Measurements from ENCODE around the gene MAPKAP1.
"Not testable (repeated sequence)": the region's sequence is repeated elsewhere in the genome, so short reads cannot be mapped to it uniquely, and the experiment has no call there.

The MAPKAP1 gene

DNA sequence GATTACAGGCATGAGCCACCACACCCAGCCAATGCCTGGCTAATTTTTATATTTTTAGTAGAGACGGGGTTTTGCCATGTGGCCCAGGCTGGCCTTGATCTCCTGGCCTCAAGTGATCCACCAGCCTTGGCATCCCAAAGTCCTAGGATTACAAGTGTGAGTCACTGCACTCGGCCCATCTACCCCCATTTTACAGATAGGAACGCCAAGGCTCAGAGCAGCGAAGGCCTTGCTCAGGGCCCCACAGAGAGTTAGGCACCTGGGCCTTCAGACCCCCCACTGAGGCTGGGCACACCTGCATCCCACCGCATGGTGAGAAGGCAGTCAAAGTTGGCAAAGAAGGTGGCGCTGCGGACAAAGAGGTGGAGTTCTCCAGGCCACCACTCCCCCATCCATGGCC lies 302.3 kb downstream of the MAPKAP1 start:
- no peak for DNase-seq

DNA sequence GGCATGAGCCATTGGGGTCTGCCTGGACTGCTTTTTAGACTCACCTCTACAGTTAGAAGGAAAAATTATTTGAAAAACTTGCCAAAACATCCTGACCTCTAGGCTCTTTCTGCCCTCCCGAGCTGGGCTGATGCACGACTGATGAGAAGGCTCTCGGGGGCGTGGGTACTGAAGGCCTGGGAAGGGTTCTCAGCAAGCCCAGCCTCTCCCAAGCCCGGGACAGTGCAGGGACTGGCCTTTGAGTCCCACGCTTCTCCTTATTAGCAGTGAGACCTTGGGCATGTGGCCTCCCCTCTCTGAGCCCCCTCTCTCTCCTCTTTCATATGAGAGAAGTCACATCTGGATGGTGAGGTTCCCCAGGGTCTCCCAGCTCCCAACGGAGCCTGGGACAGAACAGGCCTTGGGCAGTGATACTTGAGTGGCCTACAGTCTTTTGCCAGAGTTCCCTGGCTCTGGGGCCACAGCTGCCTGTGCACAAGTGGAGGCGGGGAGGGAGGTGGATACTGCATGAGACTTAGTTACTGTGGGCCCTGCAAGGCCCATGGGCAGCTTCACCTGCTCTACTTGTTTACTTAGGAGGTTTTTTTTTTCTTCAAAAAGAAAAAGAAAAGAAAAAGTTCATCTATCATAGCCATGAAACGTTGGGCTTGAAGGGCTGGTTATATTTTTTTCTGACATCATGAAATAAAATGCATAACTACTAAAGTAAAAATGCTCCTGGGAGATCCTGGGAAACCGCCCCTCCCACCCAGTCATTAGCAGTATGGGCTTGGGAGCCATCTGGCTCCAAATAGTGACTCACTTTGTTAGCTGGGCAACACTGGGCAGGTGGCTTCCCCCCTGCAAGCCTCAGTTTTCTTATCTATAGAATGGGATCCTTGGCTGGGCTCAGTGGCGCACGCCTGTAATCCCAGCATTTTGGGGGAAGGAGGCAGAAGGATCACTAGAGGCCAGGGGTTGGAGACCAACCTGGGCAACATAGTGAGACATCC lies 306.0 kb downstream of the MAPKAP1 start:
- DNase-seq, result no peak

DNA sequence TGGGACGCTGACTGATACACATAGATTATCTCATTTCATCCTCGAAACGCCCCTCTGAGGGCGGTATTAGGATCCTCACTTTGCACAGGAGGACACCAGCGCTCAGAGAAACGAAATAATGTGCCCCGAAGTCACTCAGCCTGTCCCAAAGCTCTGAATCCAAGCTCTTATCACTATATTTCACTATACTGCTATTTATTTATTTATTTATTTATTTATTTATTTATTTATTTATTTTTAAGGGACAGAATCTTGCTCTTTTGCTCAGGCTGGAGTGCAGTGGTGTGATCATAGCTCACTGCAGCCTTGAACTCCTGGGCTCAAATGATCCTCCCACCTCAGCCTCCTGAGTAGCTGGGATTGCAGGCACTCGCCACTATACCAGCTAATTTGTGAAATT lies 306.8 kb downstream of the MAPKAP1 start:
- DNase-seq, result not testable (repeated sequence)

DNA sequence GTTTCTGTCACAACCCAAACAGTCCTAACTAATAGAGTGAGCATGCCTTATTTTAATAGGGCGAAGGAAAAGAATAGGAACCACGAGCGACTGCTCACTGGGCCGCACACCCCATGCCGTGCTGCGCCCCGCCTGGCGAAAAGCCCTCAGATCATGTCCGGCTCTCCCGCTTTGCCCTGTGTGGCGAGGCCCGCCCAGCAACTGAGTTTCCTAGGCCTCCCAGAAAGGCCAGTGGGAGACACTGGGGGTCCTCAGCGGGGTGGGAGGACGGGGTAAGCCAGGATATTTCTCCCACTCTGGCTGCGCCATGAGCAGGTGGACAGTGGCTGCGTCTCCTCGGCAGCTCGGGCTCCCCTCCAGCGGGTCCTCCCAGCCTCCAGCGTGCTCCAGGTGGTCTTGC lies 307.3 kb downstream of the MAPKAP1 start:
- no peak for DNase-seq

DNA sequence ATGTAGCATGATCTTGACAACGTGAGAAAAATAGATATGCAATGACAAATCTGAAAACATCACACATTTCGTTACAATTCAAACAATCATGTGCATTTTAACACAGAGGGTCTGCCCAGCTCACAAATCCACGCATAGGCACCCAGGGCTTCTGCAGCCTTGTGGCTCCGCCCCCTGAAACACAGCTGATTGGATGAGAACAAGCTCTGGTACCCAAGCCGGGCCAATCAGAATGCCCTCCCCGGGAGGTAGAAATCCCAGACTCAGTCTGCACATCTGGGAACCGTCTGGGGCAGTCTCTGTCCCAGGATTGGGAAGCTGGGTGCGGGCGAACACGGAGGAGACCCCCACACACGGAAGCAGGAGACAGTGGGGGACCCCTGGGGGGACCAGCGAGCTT lies 307.8 kb downstream of the MAPKAP1 start:
- DNase-seq, result no peak

DNA sequence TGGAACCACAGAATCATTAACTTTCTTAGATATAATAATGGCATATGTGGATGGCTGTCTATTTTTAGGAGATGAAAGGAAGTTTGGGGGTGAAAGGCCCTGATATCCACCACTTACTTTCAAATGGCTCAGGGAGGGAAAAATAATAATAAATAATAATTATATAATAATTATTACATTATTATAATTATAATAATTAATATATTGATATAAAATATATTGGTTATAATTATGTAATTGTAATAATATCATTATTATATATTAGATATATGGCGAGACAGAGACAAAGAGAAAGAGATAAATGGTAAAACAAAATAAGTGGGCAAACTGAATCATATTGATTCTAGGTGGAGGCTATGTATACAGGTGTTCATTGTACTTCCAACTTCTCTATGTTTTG lies 308.8 kb downstream of the MAPKAP1 start:
- DNase-seq, result no peak

DNA sequence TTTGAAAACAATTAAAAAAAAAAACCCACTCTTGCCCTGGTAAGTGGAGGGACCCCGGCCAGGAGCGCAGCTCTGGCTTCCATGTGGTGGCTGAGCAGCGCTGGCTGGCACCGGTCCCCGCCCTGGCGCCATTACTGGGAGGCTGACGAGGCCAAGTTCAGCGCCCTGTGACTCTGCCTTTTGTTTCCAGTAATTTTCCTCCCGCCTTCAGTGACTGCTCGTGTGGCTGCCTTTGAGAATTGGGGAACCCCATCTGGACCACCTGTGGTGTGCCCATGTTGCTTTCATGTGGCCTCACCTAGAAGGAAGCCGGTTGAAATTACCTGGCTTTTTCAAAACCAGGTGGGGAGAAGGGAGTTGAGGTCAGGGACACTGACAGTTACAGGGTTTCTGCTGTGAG lies 309.3 kb downstream of the MAPKAP1 start:
- peak; percentile 18 for DNase-seq

DNA sequence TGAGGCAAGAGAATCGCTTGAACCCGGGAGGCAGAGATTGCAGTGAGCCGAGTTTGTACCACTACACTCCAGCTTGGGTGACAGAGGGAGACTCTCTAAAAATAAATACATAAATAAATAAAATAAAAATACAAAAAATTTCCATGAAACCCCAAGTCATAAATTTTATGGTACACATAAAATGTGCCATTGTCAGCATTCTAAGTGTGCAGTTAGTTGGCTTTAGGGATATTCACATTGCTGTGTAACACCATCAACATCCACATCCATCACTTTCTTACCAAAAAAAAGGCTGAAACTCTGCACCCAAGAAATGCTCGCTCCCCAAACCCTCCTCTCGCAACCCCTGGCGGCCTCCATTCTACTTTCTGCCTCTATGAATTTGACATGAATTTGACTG lies 310.2 kb downstream of the MAPKAP1 start:
- no peak for DNase-seq

DNA sequence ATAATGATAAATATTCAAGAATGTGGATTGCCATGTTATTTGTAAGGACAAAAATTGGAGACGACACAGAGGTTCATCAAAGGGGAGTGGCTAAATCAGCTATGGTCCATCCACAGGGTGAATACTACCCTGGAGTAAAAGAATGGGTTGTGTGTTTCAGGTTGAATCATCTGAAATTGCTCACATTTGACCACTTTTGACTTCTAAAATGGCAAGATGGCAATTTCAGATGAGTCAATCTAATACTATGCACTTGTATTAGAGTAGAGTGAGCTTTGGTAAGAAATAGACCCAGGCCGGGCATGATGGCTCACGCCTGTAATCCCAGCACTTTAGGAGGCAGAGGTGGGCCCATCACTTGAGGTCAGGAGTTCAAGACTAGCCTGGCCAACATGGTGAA lies 313.6 kb downstream of the MAPKAP1 start:
- DNase-seq, result no peak

DNA sequence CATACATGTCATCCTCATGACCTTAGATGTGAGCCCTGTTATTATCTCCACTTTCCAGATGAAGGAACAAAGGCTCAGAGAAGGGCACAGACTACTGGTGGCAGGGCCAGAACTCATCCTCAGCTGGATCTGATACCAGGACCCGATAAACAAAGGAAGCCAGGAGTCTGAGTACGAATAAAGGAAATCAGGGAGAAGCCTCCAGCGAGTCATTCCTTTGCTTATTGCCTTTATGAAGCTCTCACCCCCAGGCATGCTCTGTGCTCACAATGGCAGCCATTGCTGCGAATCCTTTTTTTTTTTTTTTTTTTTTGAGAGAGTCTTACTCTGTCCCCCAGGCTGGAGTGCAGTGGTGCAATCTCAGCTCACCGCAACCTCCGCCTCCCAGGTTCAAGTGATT lies 315.3 kb downstream of the MAPKAP1 start:
- DNase-seq, result no peak

DNA sequence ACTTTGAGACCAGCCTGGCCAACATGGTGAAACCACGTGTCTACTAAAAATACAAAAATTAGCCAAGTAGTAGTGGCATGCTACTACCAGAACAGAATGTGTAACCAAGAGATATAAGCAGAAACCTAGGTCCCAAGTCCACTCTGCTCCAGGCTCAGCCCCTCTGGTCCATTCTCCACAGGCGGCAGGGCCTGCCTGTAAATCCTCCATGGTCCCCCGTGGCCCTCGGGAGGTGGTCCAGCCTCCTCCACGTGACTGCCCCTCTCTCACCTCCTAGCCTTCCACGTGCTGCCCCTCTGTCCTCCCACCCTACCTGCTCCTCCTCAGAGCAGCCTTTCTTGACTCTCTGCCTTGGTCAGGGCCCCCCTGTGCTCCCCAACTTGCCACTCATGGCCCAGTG lies 318.0 kb downstream of the MAPKAP1 start:
- no peak for DNase-seq

DNA sequence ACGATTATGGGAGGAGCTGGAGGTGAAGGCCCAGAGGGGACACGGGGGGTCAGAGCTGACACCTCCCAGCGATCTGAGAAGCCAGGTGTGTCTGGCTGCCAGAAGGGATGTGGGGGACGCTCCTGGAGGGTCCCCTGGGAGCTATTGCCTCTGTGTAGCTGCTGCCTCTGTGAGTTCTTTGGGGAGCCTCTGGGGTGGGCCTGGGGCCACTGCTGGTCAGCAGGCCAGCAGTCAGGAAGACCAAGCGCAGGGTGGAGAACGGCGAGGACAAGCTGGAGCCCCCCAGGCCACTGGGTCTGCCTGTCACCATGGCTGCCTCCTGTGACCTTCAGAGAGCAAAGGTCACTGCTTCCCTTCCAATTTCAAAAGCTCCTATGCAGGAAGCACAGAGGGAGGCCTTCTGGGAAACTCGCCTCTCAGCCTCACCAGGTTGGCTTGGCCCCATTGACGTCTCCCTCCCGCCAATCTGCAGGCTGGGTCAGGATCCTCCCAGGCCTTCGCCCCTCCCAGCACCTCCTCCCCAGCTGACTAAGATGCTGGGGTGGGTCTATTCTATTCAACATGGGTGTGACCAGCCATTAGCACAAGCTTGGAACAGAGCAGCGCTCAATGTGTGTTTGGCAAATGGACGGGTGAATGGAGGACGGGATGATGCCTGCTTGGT lies 319.0 kb downstream of the MAPKAP1 start:
- DNase-seq, result no peak

Measured in NCI-H2171 (cell line).